Neural progenitor cell (in vitro differentiated cells): Measurements from ENCODE around the gene EHD4. TPM values are rescaled to one million over a fixed set of nuclear protein-coding genes. Genes with fewer than 3 reads are reported as not detected.

Source experiments
- DNase-seq: peaks from one replicate; pipeline ENCODE4 v3.0.0-alpha.2; 2016; ENCODE audit warnings: low spot score
- H2AFZ ChIP-seq: fragments of 200-600 bp; sonication (generic); replicated peaks from 2 replicates; pipeline ENCODE4 v1.6.1; 2016; ENCODE audit warnings: antibody characterized with exemption
- H3F3A ChIP-seq: fragments of 200-600 bp; sonication (generic); 2 replicates; pipeline ENCODE4 v1.6.1; 2016; ENCODE audit warnings: antibody characterized with exemption, low read depth
- H3K27ac ChIP-seq: fragments of 200-600 bp; sonication (generic); 2 replicates; pipeline ENCODE4 v1.5.1; 2016; ENCODE audit warnings: mild to moderate bottlenecking
- H3K27me3 ChIP-seq: fragments of 200-600 bp; sonication (generic); 2 replicates; pipeline ENCODE4 v1.6.1; 2016; ENCODE audit warnings: mild to moderate bottlenecking, moderate library complexity
- H3K36me3 ChIP-seq: fragments of 200-600 bp; sonication (generic); 2 replicates; pipeline ENCODE4 v1.5.1; 2016
- H3K4me1 ChIP-seq: fragments of 200-600 bp; sonication (generic); 2 replicates; pipeline ENCODE4 v1.6.1; 2016; ENCODE audit warnings: mixed run types
- H3K4me2 ChIP-seq: fragments of 200-600 bp; sonication (generic); 2 replicates; pipeline ENCODE4 v1.6.1; 2016
- H3K4me3 ChIP-seq: fragments of 200-600 bp; sonication (generic); 2 replicates; pipeline ENCODE4 v1.5.1; 2016
- H3K79me2 ChIP-seq: fragments of 200-600 bp; sonication (generic); 2 replicates; pipeline ENCODE4 v1.6.1; 2016; ENCODE audit warnings: low read depth
- H3K9ac ChIP-seq: fragments of 200-600 bp; sonication (generic); 2 replicates; pipeline ENCODE4 v1.6.1; 2016
- H3K9me3 ChIP-seq: fragments of 200-600 bp; sonication (generic); 2 replicates; pipeline ENCODE4 v1.5.1; 2016; ENCODE audit warnings: low read depth
- H4K20me1 ChIP-seq: fragments of 200-600 bp; sonication (generic); 2 replicates; pipeline ENCODE4 v1.6.1; 2016; ENCODE audit warnings: low read depth
- H3K27ac Mint-ChIP-seq: 3 replicates; pipeline ENCODE4 v1.8.0; 2021; ENCODE audit warnings: mixed read lengths
- H3K27me3 Mint-ChIP-seq: 2 replicates; pipeline ENCODE4 v1.8.0; 2022; ENCODE audit warnings: low read depth, mild to moderate bottlenecking, inconsistent platforms, moderate library complexity, mixed read lengths; ENCODE audit not compliant: insufficient read depth
- H3K36me3 Mint-ChIP-seq: 3 replicates; pipeline ENCODE4 v1.8.0; 2021; ENCODE audit warnings: mixed read lengths
- H3K4me1 Mint-ChIP-seq: 3 replicates; pipeline ENCODE4 v1.8.0; 2021; ENCODE audit warnings: mixed read lengths
- H3K4me3 Mint-ChIP-seq: 3 replicates; pipeline ENCODE4 v1.8.0; 2021; ENCODE audit warnings: mild to moderate bottlenecking, moderate library complexity, mixed read lengths
- H3K9me3 Mint-ChIP-seq: 3 replicates; pipeline ENCODE4 v1.8.0; 2020; ENCODE audit warnings: mixed read lengths
- EZH2 ChIP-seq: fragments of 200-600 bp; sonication (generic); IDR thresholded peaks from 2 replicates; pipeline ENCODE4 v1.6.1; 2017; ENCODE audit warnings: antibody characterized with exemption, mild to moderate bottlenecking, moderate library complexity
- EZH2phosphoT487 ChIP-seq: fragments of 200-600 bp; sonication (generic); IDR thresholded peaks from 2 replicates; pipeline ENCODE4 v1.6.1; 2017; ENCODE audit warnings: antibody characterized with exemption
- total RNA-seq: library from RNA; depleted of rRNA; stranded (reverse); fragments of >200 nt; gene quantifications from 2 replicates; pipeline ENCODE4 v1.2.3, GENCODE V29; 2015; ENCODE audit warnings: low replicate concordance
- TF ChIP-seq, protein P1 (sequence below): fragments of 200-600 bp; sonication (generic); IDR thresholded peaks from 2 replicates; pipeline ENCODE4 v1.5.1; 2017; ENCODE audit warnings: antibody characterized with exemption, mild to moderate bottlenecking

Gene EHD4
- total RNA-seq, 1 donor from 2014 or later, result 6.9 TPM

DNA sequence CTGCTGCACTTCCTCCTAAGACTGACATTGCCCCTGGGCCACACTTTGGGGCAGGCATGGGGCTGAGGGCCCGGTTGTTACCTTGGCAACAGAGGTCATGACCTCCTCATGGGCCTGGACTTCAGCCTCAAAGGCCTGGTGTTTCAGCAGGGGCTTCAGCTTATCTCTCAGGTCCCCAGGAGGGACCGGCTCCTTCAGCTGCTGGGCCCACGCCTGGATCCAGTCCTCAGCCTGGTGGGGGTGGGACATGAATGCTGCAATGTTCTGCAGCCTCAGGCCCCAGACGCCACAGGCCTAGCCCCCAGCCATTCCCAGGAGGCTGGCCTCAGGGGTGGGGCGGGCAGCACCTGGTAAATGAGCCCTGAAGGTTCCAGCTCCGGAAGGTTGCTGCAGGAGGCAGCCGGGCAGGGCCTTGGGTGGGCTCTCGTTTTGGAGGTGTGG, 106.1 kb downstream of the EHD4 start:
- no peak overlapping the region for H2AFZ ChIP-seq
- TF ChIP-seq, protein P1, sequence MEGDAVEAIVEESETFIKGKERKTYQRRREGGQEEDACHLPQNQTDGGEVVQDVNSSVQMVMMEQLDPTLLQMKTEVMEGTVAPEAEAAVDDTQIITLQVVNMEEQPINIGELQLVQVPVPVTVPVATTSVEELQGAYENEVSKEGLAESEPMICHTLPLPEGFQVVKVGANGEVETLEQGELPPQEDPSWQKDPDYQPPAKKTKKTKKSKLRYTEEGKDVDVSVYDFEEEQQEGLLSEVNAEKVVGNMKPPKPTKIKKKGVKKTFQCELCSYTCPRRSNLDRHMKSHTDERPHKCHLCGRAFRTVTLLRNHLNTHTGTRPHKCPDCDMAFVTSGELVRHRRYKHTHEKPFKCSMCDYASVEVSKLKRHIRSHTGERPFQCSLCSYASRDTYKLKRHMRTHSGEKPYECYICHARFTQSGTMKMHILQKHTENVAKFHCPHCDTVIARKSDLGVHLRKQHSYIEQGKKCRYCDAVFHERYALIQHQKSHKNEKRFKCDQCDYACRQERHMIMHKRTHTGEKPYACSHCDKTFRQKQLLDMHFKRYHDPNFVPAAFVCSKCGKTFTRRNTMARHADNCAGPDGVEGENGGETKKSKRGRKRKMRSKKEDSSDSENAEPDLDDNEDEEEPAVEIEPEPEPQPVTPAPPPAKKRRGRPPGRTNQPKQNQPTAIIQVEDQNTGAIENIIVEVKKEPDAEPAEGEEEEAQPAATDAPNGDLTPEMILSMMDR, result no peak
- no peak for TF ChIP-seq EZH2phosphoT487
- no peak for TF ChIP-seq EZH2
- Mint-ChIP-seq H3K27ac (no peak overlapping the region), H3K4me1 (peaks cover 51% of the 10 kb centered on the region), H3K9me3 (no peaks in the 10 kb centered on the region), H3K4me3 (no peak overlapping the region), H3K27me3 (peaks cover 17% of the 10 kb centered on the region), H3K36me3 (no peaks in the 10 kb centered on the region)
- H3K4me2 ChIP-seq, result peak overlapping the region; percentile 27
- H3K9ac ChIP-seq, result no peak overlapping the region
- H3K36me3 ChIP-seq, result no peaks in the 10 kb centered on the region
- H3K79me2 ChIP-seq, result no peaks in the 10 kb centered on the region
- no peak overlapping the region for H3K4me3 ChIP-seq
- no peaks in the 10 kb centered on the region for H3F3A ChIP-seq
- peak; percentile 71 for DNase-seq
- no peaks in the 10 kb centered on the region for H3K9me3 ChIP-seq
- H4K20me1 ChIP-seq, result no peaks in the 10 kb centered on the region
- H3K27ac ChIP-seq, result no peak overlapping the region
- H3K4me1 ChIP-seq, result peaks cover 22% of the 10 kb centered on the region
- no peaks in the 10 kb centered on the region for H3K27me3 ChIP-seq

DNA sequence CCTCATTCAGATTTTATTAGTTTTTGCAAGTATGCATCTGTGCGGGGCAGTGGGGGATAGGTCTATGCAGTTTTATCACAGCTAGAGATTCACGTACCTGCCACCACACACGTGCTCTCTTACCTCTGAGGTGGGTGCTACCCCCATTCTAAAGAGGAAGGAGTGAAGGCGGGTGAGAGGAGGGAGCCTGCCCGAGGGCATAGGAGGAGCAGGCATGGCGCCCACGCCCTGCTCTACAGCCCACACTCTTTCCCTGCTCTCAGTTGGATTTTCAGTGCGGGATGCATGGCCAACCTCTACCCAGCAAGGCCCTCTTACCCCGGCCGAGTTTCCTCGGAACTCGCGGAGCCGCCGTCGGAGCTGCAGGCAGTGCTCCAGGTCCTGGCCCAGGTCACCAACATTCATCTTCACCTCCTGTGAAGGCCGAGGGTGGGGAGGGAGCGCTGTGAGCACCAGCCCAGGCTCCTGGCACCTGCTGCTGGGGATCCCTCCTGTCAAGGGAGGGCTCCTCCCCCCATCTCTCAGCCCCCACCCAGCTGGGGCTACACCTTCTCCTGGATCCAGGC, 106.8 kb downstream of the EHD4 start:
- H3K9me3 ChIP-seq, result no peaks in the 10 kb centered on the region
- Mint-ChIP-seq H3K36me3 (no peaks in the 10 kb centered on the region), H3K27ac (no peak overlapping the region), H3K4me3 (no peak overlapping the region), H3K9me3 (no peaks in the 10 kb centered on the region), H3K4me1 (peaks cover 53% of the 10 kb centered on the region), H3K27me3 (peaks cover 15% of the 10 kb centered on the region)
- H3F3A ChIP-seq, result no peaks in the 10 kb centered on the region
- H3K36me3 ChIP-seq, result no peaks in the 10 kb centered on the region
- peak overlapping the region; percentile 27 for H3K4me2 ChIP-seq
- no peaks in the 10 kb centered on the region for H4K20me1 ChIP-seq
- H3K4me1 ChIP-seq, result peaks cover 22% of the 10 kb centered on the region
- no peak for TF ChIP-seq EZH2
- no peak for TF ChIP-seq EZH2phosphoT487
- TF ChIP-seq, protein P1, result no peak
- H2AFZ ChIP-seq, result no peak overlapping the region
- H3K4me3 ChIP-seq, result no peak overlapping the region
- H3K9ac ChIP-seq, result no peak overlapping the region
- no peak overlapping the region for H3K27ac ChIP-seq
- no peak for DNase-seq
- no peaks in the 10 kb centered on the region for H3K27me3 ChIP-seq
- H3K79me2 ChIP-seq, result no peaks in the 10 kb centered on the region

DNA sequence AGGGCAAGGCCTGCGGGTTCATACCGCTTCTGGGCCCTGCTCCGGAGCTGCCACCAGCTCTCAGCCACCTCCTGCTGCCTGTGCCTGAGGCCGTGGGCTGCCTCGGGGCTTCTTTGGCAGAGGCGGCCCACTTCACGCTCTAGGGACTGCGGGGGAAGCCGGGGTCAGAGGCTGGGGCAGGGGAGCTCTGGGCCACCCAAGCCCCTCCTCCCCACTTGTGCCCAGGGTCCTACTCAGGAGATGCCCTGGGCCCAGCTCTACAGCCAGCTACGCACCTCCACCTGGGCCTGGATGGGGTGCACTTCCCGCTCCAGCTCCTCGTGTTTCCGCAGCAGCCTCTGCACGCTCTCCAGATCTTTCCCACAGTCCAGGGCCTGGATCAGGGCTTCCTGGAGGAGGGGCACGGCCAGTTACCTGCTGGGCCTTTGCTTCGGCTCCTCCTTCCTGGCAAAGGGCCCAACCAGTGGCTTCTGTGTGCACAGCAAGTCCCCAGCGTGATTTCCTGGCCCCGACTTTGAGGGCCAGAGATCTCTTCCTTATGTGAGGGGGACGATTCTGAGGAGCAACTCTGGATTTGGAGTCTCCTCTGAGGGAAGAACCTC, 109.7 kb downstream of the EHD4 start:
- DNase-seq, result no peak
- H2AFZ ChIP-seq, result peak overlapping the region; percentile 50
- no peak overlapping the region for H3K4me2 ChIP-seq
- TF ChIP-seq EZH2phosphoT487 (no peak), EZH2 (no peak)
- TF ChIP-seq, protein P1, result no peak
- Mint-ChIP-seq H3K4me1 (peaks cover 50% of the 10 kb centered on the region), H3K9me3 (no peaks in the 10 kb centered on the region), H3K27ac (peak overlapping the region; percentile 93), H3K27me3 (peaks cover 13% of the 10 kb centered on the region), H3K4me3 (no peak overlapping the region), H3K36me3 (no peaks in the 10 kb centered on the region)
- no peaks in the 10 kb centered on the region for H3K27me3 ChIP-seq
- H3K27ac ChIP-seq, result no peak overlapping the region
- no peaks in the 10 kb centered on the region for H4K20me1 ChIP-seq
- no peaks in the 10 kb centered on the region for H3K36me3 ChIP-seq
- peaks cover 22% of the 10 kb centered on the region for H3K4me1 ChIP-seq
- H3K9ac ChIP-seq, result no peak overlapping the region
- no peaks in the 10 kb centered on the region for H3F3A ChIP-seq
- H3K79me2 ChIP-seq, result no peaks in the 10 kb centered on the region
- H3K9me3 ChIP-seq, result no peaks in the 10 kb centered on the region
- no peak overlapping the region for H3K4me3 ChIP-seq
